Measurements from ENCODE around the gene TASOR2. TPM values are rescaled to one million over a fixed set of nuclear protein-coding genes. Genes with fewer than 3 reads are reported as not detected.

TASOR2 gene
- total RNA-seq, 4 donors from 2014 or later = 27.0 to 50.5 (median 35.4) TPM

GRCh38 chr10:5647507-5648240, 37.0 kb upstream of the TASOR2 start:
- no peak overlapping the region for H3K4me3 ChIP-seq (ENCODE audit: low read depth, poor library complexity, severe bottlenecking)
- 91 to 93% methylated on average over 11 of the region's 11 CpGs for WGBS, 2 donors
- DNase-seq (ENCODE audit: low spot score in 2 of 2) = peak in 1 of 2 donors; percentile 68
- TF ChIP-seq POLR2A (IDR thresholded peaks at IDR 0.05) = no peak
- intact Hi-C loops (cut with DNase I; ENCODE audit: low total_unique reads) = no loop called here

- intact Hi-C loops (cut with DNase I; ENCODE audit: low total_unique reads) = no loop called here
- no peak overlapping the region for H3K4me3 ChIP-seq (ENCODE audit: low read depth, poor library complexity, severe bottlenecking)
- DNase-seq (ENCODE audit: low spot score in 2 of 2) = peak in 1 of 2 donors; percentile 82
- 93 to 95% methylated on average over 49 to 50 of the region's 50 CpGs for WGBS, 2 donors
- TF ChIP-seq POLR2A (IDR thresholded peaks at IDR 0.05) (no peak), CTCF (IDR thresholded peaks at IDR 0.05) (no peak)
Observed at GRCh38 chr10:5648494-5649457, 35.9 kb upstream of the TASOR2 start.

- DNase-seq (ENCODE audit: low spot score in 2 of 2) = no peak
- WGBS, 2 donors = 95 to 97% methylated on average over 11 of the region's 11 CpGs
Observed at GRCh38 chr10:5649746-5650145, 34.9 kb upstream of the TASOR2 start.

GRCh38 chr10:5650664-5651387, 33.8 kb upstream of the TASOR2 start:
- WGBS, 2 donors = 93 to 95% methylated on average over 20 of the region's 20 CpGs
- no peak overlapping the region for H3K4me3 ChIP-seq (ENCODE audit: low read depth, poor library complexity, severe bottlenecking)
- TF ChIP-seq POLR2A (IDR thresholded peaks at IDR 0.05) (no peak), CTCF (IDR thresholded peaks at IDR 0.05) (no peak)
- no peak for DNase-seq (ENCODE audit: low spot score in 2 of 2)
- intact Hi-C loops (cut with DNase I; ENCODE audit: low total_unique reads) = loop anchor here (10.0 kb wide), 1 partner anchor 806 kb away; no protein-coding TSS in a partner anchor

More at GRCh38 chr10:5649746-5650145, 34.9 kb upstream of the TASOR2 start:
- no peak for TF ChIP-seq POLR2A (IDR thresholded peaks at IDR 0.05)
- no peak for TF ChIP-seq CTCF (IDR thresholded peaks at IDR 0.05)
- no peak overlapping the region for H3K4me3 ChIP-seq (ENCODE audit: low read depth, poor library complexity, severe bottlenecking)
- intact Hi-C loops (cut with DNase I; ENCODE audit: low total_unique reads) = loop anchor here (10.0 kb wide), 1 partner anchor 805 kb away; no protein-coding TSS in a partner anchor

- DNase-seq (ENCODE audit: low spot score in 2 of 2) = no peak
- WGBS, 2 donors = 93 to 94% methylated on average over 11 of the region's 11 CpGs
- intact Hi-C loops (cut with DNase I; ENCODE audit: low total_unique reads) = loop anchor here (10.0 kb wide), 1 partner anchor 807 kb away; no protein-coding TSS in a partner anchor
- H3K4me3 ChIP-seq (ENCODE audit: low read depth, poor library complexity, severe bottlenecking) = no peak overlapping the region
- TF ChIP-seq POLR2A (IDR thresholded peaks at IDR 0.05) (no peak), CTCF (IDR thresholded peaks at IDR 0.05) (no peak)
Observed at GRCh38 chr10:5651388-5651764, 33.3 kb upstream of the TASOR2 start.

All from lower leg skin (tissue), 4 donors.